OCI-LY3 (cell line): ENCODE data around the gene CPNE2.
"Not testable (repeated sequence)": the region's sequence is repeated elsewhere in the genome, so short reads cannot be mapped to it uniquely, and the experiment has no call there.

Source experiments
- H2AFZ ChIP-seq: fragments of 200-600, 300-600 bp; shearing (Covaris generic); 2 replicates; pipeline ENCODE4 v1.6.0; 2014; ENCODE audit warnings: antibody characterized with exemption, low read depth, low read length
- H3K27ac ChIP-seq: fragments of 200-600, 300-600 bp; sonication (generic); 2 replicates; pipeline ENCODE4 v1.5.1; 2014; ENCODE audit warnings: mild to moderate bottlenecking, low read length, moderate library complexity, mixed read lengths
- H3K27me3 ChIP-seq: fragments of 200-600, 300-600 bp; sonication (generic); 2 replicates; pipeline ENCODE4 v1.6.1; 2014; ENCODE audit warnings: low read depth, low read length, mixed read lengths
- H3K36me3 ChIP-seq: fragments of 200-600, 300-600 bp; sonication (generic); replicated peaks from 2 replicates; pipeline ENCODE3; 2014; ENCODE audit warnings: low read depth, low read length, mixed read lengths
- H3K4me1 ChIP-seq: fragments of 300-600, 200-600 bp; sonication (generic); 2 replicates; pipeline ENCODE4 v1.6.1; 2014; ENCODE audit warnings: low read length, mixed read lengths
- H3K4me2 ChIP-seq: fragments of 200-600, 300-600 bp; sonication (generic); 2 replicates; pipeline ENCODE4 v1.6.1; 2014; ENCODE audit warnings: low read length, mixed read lengths
- H3K4me3 ChIP-seq: fragments of 300-600, 200-600 bp; sonication (generic); 2 replicates; pipeline ENCODE4 v1.5.1; 2014; ENCODE audit warnings: antibody characterized with exemption, mild to moderate bottlenecking, low read length, moderate library complexity
- H3K79me2 ChIP-seq: fragments of 300-600, 200-600 bp; shearing (Covaris generic); 2 replicates; pipeline ENCODE4 v1.6.1; 2014; ENCODE audit warnings: mild to moderate bottlenecking, low read length, mixed read lengths
- H3K9ac ChIP-seq: fragments of 300-600, 200-600 bp; shearing (Covaris generic); 2 replicates; pipeline ENCODE4 v1.6.0; 2014; ENCODE audit warnings: mild to moderate bottlenecking, low read length, moderate library complexity
- H3K9me3 ChIP-seq: fragments of 200-600, 300-600 bp; shearing (Covaris generic); 2 replicates; pipeline ENCODE4 v1.6.1; 2014; ENCODE audit warnings: low read length, mixed read lengths; ENCODE audit not compliant: insufficient read depth
- H4K20me1 ChIP-seq: fragments of 200-600, 300-600 bp; sonication (generic); 2 replicates; pipeline ENCODE4 v1.6.1; 2016; ENCODE audit warnings: low read length, mixed read lengths; ENCODE audit not compliant: insufficient read depth
- CTCF ChIP-seq: fragments of 200-600, 300-600 bp; sonication (generic); IDR thresholded peaks from 2 replicates; pipeline ENCODE4 v1.5.1; 2014; ENCODE audit warnings: antibody characterized with exemption, low read length, low read depth
- EZH2phosphoT487 ChIP-seq: fragments of 200-600 bp; shearing (Covaris generic); IDR thresholded peaks from 2 replicates; pipeline ENCODE4 v1.6.1; 2018; ENCODE audit warnings: antibody characterized with exemption, mixed run types, low read depth

The CPNE2 gene

GRCh38 chr16:57186872-57187854 is 94.8 kb downstream of the CPNE2 start:
- H2AFZ ChIP-seq, result no peak overlapping the region
- peaks cover 18% of the 10 kb centered on the region for H3K4me1 ChIP-seq
- H3K36me3 ChIP-seq, result peaks cover 8% of the 10 kb centered on the region
- no peak for TF ChIP-seq EZH2phosphoT487
- TF ChIP-seq CTCF, result no peak
- no peaks in the 10 kb centered on the region for H3K27me3 ChIP-seq
- H3K9me3 ChIP-seq, result no peaks in the 10 kb centered on the region
- H3K4me3 ChIP-seq, result peak overlapping the region; percentile 95
- peak overlapping the region; percentile 56 for H3K27ac ChIP-seq
- peaks cover 92% of the 10 kb centered on the region for H3K79me2 ChIP-seq
- peak overlapping the region; percentile 89 for H3K9ac ChIP-seq
- H4K20me1 ChIP-seq, result peaks cover 21% of the 10 kb centered on the region
- peak overlapping the region; percentile 95 for H3K4me2 ChIP-seq

GRCh38 chr16:57187902-57188710 is 95.7 kb downstream of the CPNE2 start:
- H3K4me2 ChIP-seq, result peak overlapping the region; percentile 95
- H3K36me3 ChIP-seq, H3K27me3 ChIP-seq, H2AFZ ChIP-seq, H3K9me3 ChIP-seq: not testable (repeated sequence)
- H3K4me3 ChIP-seq, result peak overlapping the region; percentile 95
- peak overlapping the region; percentile 89 for H3K9ac ChIP-seq
- peaks cover 93% of the 10 kb centered on the region for H3K79me2 ChIP-seq
- H3K27ac ChIP-seq, result peak overlapping the region; percentile 56
- H3K4me1 ChIP-seq, result peaks cover 20% of the 10 kb centered on the region
- peaks cover 22% of the 10 kb centered on the region for H4K20me1 ChIP-seq

- H2AFZ ChIP-seq, result no peak overlapping the region
- peaks cover 20% of the 10 kb centered on the region for H3K4me1 ChIP-seq
- H4K20me1 ChIP-seq, result peaks cover 22% of the 10 kb centered on the region
- H3K79me2 ChIP-seq, result peaks cover 93% of the 10 kb centered on the region
- no peaks in the 10 kb centered on the region for H3K9me3 ChIP-seq
- H3K4me2 ChIP-seq, result no peak overlapping the region
- TF ChIP-seq CTCF (no peak), EZH2phosphoT487 (no peak)
- H3K27me3 ChIP-seq, result no peaks in the 10 kb centered on the region
- no peak overlapping the region for H3K9ac ChIP-seq
- H3K27ac ChIP-seq, result no peak overlapping the region
- peaks cover 8% of the 10 kb centered on the region for H3K36me3 ChIP-seq
- no peak overlapping the region for H3K4me3 ChIP-seq
These were observed 96.3 kb downstream of the CPNE2 start for GRCh38 chr16:57188711-57189002.

- not testable (repeated sequence) for H3K27ac ChIP-seq, H2AFZ ChIP-seq, H3K4me2 ChIP-seq, H3K9ac ChIP-seq, H3K36me3 ChIP-seq, H3K9me3 ChIP-seq, H3K4me3 ChIP-seq, H3K27me3 ChIP-seq
- H4K20me1 ChIP-seq, result peaks cover 23% of the 10 kb centered on the region
- H3K79me2 ChIP-seq, result peaks cover 92% of the 10 kb centered on the region
- peaks cover 14% of the 10 kb centered on the region for H3K4me1 ChIP-seq
These were observed 97.1 kb downstream of the CPNE2 start for GRCh38 chr16:57189527-57189926.

- Histone ChIP-seq H3K9ac (no peak overlapping the region), H3K27ac (no peak overlapping the region), H3K36me3 (peaks cover 8% of the 10 kb centered on the region)
These were observed 97.8 kb downstream of the CPNE2 start for GRCh38 chr16:57190136-57190535.

More at GRCh38 chr16:57190136-57190535, 97.8 kb downstream of the CPNE2 start:
- H2AFZ ChIP-seq, result no peak overlapping the region
- H3K4me2 ChIP-seq, result no peak overlapping the region
- peaks cover 89% of the 10 kb centered on the region for H3K79me2 ChIP-seq
- TF ChIP-seq CTCF (no peak), EZH2phosphoT487 (no peak)
- H3K4me3 ChIP-seq, result no peak overlapping the region
- H3K9me3 ChIP-seq, result no peaks in the 10 kb centered on the region
- peaks cover 10% of the 10 kb centered on the region for H3K4me1 ChIP-seq
- peaks cover 26% of the 10 kb centered on the region for H4K20me1 ChIP-seq
- no peaks in the 10 kb centered on the region for H3K27me3 ChIP-seq
